Stomach (tissue), 9 donors: ENCODE results near the gene AGBL3. TPM values are rescaled to one million over a fixed set of nuclear protein-coding genes. Genes with fewer than 3 reads are reported as not detected.
"Not testable (repeated sequence)": the region's sequence is repeated elsewhere in the genome, so short reads cannot be mapped to it uniquely, and the experiment has no call there.

Source experiments
- DNase-seq, 2 donors: peaks; one replicate each; pipeline versions ENCODE4 v3.0.0 to v3.0.0-alpha.2; 2013 to 2019
- H3K27ac ChIP-seq, 5 donors: fragments of 200-600 bp in 4 of 5; sonication (generic) in 4 of 5; one replicate each; pipeline ENCODE4 v1.5.1; 2013 to 2019; ENCODE audit warnings: mild to moderate bottlenecking in 1 of 5, moderate library complexity in 1 of 5
- H3K27me3 ChIP-seq, 3 donors: fragments of 200-600 bp; sonication (generic); one replicate each; pipeline ENCODE4 v1.5.1; 2017 to 2019; ENCODE audit warnings: mixed run types in 1 of 3
- H3K36me3 ChIP-seq, 4 donors: fragments of 200-600 bp; sonication (generic); 1 replicate in 3 of 4; 2 replicates in 1 of 4; pipeline ENCODE4 v1.5.1; 2016 to 2019
- H3K4me1 ChIP-seq, 4 donors: fragments of 200-600 bp; sonication (generic); one replicate each; pipeline ENCODE4 v1.5.1; 2016 to 2019
- H3K4me3 ChIP-seq, 4 donors: fragments of 200-600 bp; sonication (generic) in 3 of 4; one replicate each; pipeline ENCODE4 v1.5.1; 2016 to 2019; ENCODE audit warnings: mild to moderate bottlenecking in 1 of 4
- H3K9me3 ChIP-seq, 4 donors: fragments of 200-600 bp; sonication (generic); one replicate each; pipeline ENCODE4 v1.5.1; 2016 to 2019
- CTCF ChIP-seq, 7 experiments: fragments of 450-650 bp in 4 of 7; fragments of 200-600 bp in 3 of 7; sonication (generic) in 3 of 7; IDR thresholded peaks; one replicate each; pipeline ENCODE4 v1.5.1; 2016 to 2019; ENCODE audit warnings: antibody characterized with exemption in 7 of 7, control low read depth in 2 of 7, mild to moderate bottlenecking in 1 of 7
- EP300 ChIP-seq: sonication (generic); formaldehyde crosslinking; IDR thresholded peaks from one replicate; pipeline ENCODE4 v1.6.1; 2017; ENCODE audit warnings: antibody characterized with exemption
- POLR2A ChIP-seq, 4 donors: fragments of 450-650 bp; IDR thresholded peaks; one replicate each; pipeline ENCODE4 v1.6.1; 2016; ENCODE audit warnings: antibody characterized with exemption in 4 of 4, control low read depth in 2 of 4, mild to moderate bottlenecking in 1 of 4, moderate library complexity in 1 of 4
- POLR2AphosphoS5 ChIP-seq, 3 donors: sonication (generic); formaldehyde crosslinking; IDR thresholded peaks; one replicate each; pipeline ENCODE4 v1.6.1; 2016; ENCODE audit warnings: antibody characterized with exemption in 3 of 3
- WGBS, 5 donors: extraction: QIAGEN DNeasy Blood & Tissue Kit in 3 of 5; methylation state at CpG; one replicate each; pipeline versions ENCODE4 v1.1.5 to v1.1.7; 2013 to 2018; 5-methylcytosine and 5-hydroxymethylcytosine counted together
- intact Hi-C: fragments of 100-400 bp; cut with DNase I; formaldehyde crosslinking; loops from one replicate; pipeline ENCODE4 v1.15.1; 2023; ENCODE audit warnings: low total_unique reads
- polyA plus RNA-seq, 3 donors: library from polyadenylated mRNA; stranded (reverse); fragments of 200-250 nt; gene quantifications; one replicate each; pipeline ENCODE4 v1.2.3, GENCODE V29; 2013
- total RNA-seq, 5 donors: library from RNA; depleted of rRNA; stranded (reverse); fragments of >200 nt; gene quantifications; one replicate each; pipeline versions ENCODE4 v1.1.0 to v1.2.3, GENCODE V29; 2014 to 2016
- donor health status: healthy with polysubstance abuse.
- donor health status: Bipolar disorder and iron deficiency.
- donor health status: healthy.

Gene AGBL3
- total and polyA plus RNA-seq, 8 donors: 0.29 to 8.4 (median 1.3) TPM; not detected in 2

- Histone ChIP-seq H3K4me1 (no peaks in the 10 kb centered on the region), H3K4me3 (no peak overlapping the region), H3K9me3 (no peaks in the 10 kb centered on the region), H3K27ac (no peak overlapping the region), H3K36me3 (no peaks in the 10 kb centered on the region), H3K27me3 (no peaks in the 10 kb centered on the region)
- TF ChIP-seq EP300 (no peak), POLR2AphosphoS5 (IDR thresholded peaks at IDR 0.05) (no peak), POLR2A (IDR thresholded peaks at IDR 0.05) (no peak), CTCF (IDR thresholded peaks at IDR 0.05) (no peak)
- DNase-seq: no peak
- intact Hi-C loops: no loop called here
- WGBS, 5 donors: 67 to 79% (median 76%) methylated on average over 2 of the region's 2 CpGs
Measured at GRCh38 chr7:135111379-135111778, 125.1 kb downstream of the AGBL3 start.

GRCh38 chr7:135114622-135115021 lies 128.3 kb downstream of the AGBL3 start:
- Histone ChIP-seq H3K27ac (no peak overlapping the region), H3K4me3 (no peak overlapping the region), H3K27me3 (no peaks in the 10 kb centered on the region), H3K9me3 (peaks cover 0 to 3% (median under 1%) of the 10 kb centered on the region in 4 donors), H3K36me3 (no peaks in the 10 kb centered on the region), H3K4me1 (no peaks in the 10 kb centered on the region)
- no peak for TF ChIP-seq POLR2A (IDR thresholded peaks at IDR 0.05)
- no peak for TF ChIP-seq CTCF (IDR thresholded peaks at IDR 0.05)
- TF ChIP-seq POLR2AphosphoS5 (IDR thresholded peaks at IDR 0.05): no peak
- TF ChIP-seq EP300: no peak
- intact Hi-C loops: no loop called here
- WGBS, 5 donors: 95 to 100% (median 97%) methylated on average over 1 of the region's 1 CpG
- no peak for DNase-seq

- DNase-seq: no peak
- Histone ChIP-seq H3K4me1 (no peaks in the 10 kb centered on the region), H3K9me3 (peaks cover 0 to 10% (median 7%) of the 10 kb centered on the region in 4 donors), H3K27ac (no peak overlapping the region), H3K27me3 (no peaks in the 10 kb centered on the region), H3K4me3 (no peak overlapping the region), H3K36me3 (no peaks in the 10 kb centered on the region)
- intact Hi-C loops: no loop called here
- WGBS, 5 donors: 90 to 100% (median 98%) methylated on average over 1 of the region's 1 CpG
- TF ChIP-seq POLR2AphosphoS5 (IDR thresholded peaks at IDR 0.05) (no peak), POLR2A (IDR thresholded peaks at IDR 0.05) (no peak), EP300 (no peak), CTCF (IDR thresholded peaks at IDR 0.05) (no peak)
Measured at GRCh38 chr7:135117096-135117495, 130.8 kb downstream of the AGBL3 start.

- Histone ChIP-seq H3K36me3 (no peaks in the 10 kb centered on the region), H3K4me3 (no peak overlapping the region), H3K4me1 (no peaks in the 10 kb centered on the region), H3K27me3 (no peaks in the 10 kb centered on the region), H3K9me3 (peaks cover 0 to 10% (median 7%) of the 10 kb centered on the region in 4 donors), H3K27ac (no peak overlapping the region)
- 57 to 87% (median 78%) methylated on average over 5 to 6 of the region's 6 CpGs for WGBS, 5 donors
- TF ChIP-seq EP300 (no peak), CTCF (IDR thresholded peaks at IDR 0.05) (no peak), POLR2A (IDR thresholded peaks at IDR 0.05) (no peak), POLR2AphosphoS5 (IDR thresholded peaks at IDR 0.05) (no peak)
- intact Hi-C loops: no loop called here
- DNase-seq: no peak
Measured at GRCh38 chr7:135121868-135122267, 135.6 kb downstream of the AGBL3 start.

- H3K36me3 ChIP-seq, DNase-seq, H3K27me3 ChIP-seq, H3K27ac ChIP-seq, intact Hi-C loops, H3K4me3 ChIP-seq, H3K4me1 ChIP-seq: not testable (repeated sequence)
- WGBS, 5 donors: 80 to 95% (median 87%) methylated on average over 3 of the region's 3 CpGs
- H3K9me3 ChIP-seq: peaks cover 0 to 10% (median 5%) of the 10 kb centered on the region in 4 donors
Measured at GRCh38 chr7:135124631-135125030, 138.3 kb downstream of the AGBL3 start.
